CD14-positive monocyte (primary cell): Measurements from ENCODE around the gene KRTAP1-3. TPM values are rescaled to one million over a fixed set of nuclear protein-coding genes. Genes with fewer than 3 reads are reported as not detected.
"Not testable (repeated sequence)": the region's sequence is repeated elsewhere in the genome, so short reads cannot be mapped to it uniquely, and the experiment has no call there.

Source experiments
- DNase-seq, 3 donors: peaks; one replicate each; pipeline ENCODE4 v3.0.0-alpha.2; 2011 to 2022
- H2AFZ ChIP-seq: 2 replicates; pipeline ENCODE4 v1.6.0; 2012; ENCODE audit warnings: mild to moderate bottlenecking, low read depth, low read length, inconsistent platforms; ENCODE audit not compliant: insufficient read depth, poor library complexity, severe bottlenecking
- H3K27ac ChIP-seq, 2 donors: 1 replicate in 1 of 2; 2 replicates in 1 of 2; pipeline ENCODE4 v1.5.1; 2012 to 2013; ENCODE audit warnings: low read length in 2 of 2, control low read depth in 1 of 2, inconsistent platforms in 1 of 2, low read depth in 1 of 2, mild to moderate bottlenecking in 1 of 2
- H3K27me3 ChIP-seq, 2 donors: one replicate each; pipeline versions ENCODE4 v1.6.0 to v1.6.1; 2011 to 2013; ENCODE audit warnings: low read length in 2 of 2; ENCODE audit not compliant: control insufficient read depth in 2 of 2, insufficient read depth in 2 of 2
- H3K36me3 ChIP-seq, 2 donors: replicated peaks in 1 of 2; 1 replicate in 1 of 2; 2 replicates in 1 of 2; pipeline versions ENCODE4 v1.5.1 to v1.6.1; 2012 to 2013; ENCODE audit warnings: low read length in 2 of 2, control low read depth in 1 of 2, inconsistent platforms in 1 of 2, mild to moderate bottlenecking in 1 of 2; ENCODE audit not compliant: insufficient read depth in 2 of 2, control insufficient read depth in 1 of 2
- H3K4me1 ChIP-seq, 2 donors: 1 replicate in 1 of 2; 2 replicates in 1 of 2; pipeline versions ENCODE4 v1.5.1 to v1.6.1; 2012 to 2013; ENCODE audit warnings: low read length in 2 of 2, control low read depth in 1 of 2, inconsistent platforms in 1 of 2, mild to moderate bottlenecking in 1 of 2, moderate library complexity in 1 of 2; ENCODE audit not compliant: insufficient read depth in 2 of 2, control insufficient read depth in 1 of 2
- H3K4me2 ChIP-seq: replicated peaks from 2 replicates; pipeline ENCODE3; 2012; ENCODE audit warnings: low read length, moderate library complexity, mild to moderate bottlenecking; ENCODE audit not compliant: poor library complexity, severe bottlenecking; ENCODE audit errors: extremely low read depth
- H3K4me3 ChIP-seq, 3 experiments: fragments of 200-600 bp in 1 of 3; sonication (generic) in 1 of 3; replicated peaks in 1 of 3; 1 replicate in 2 of 3; 2 replicates in 1 of 3; pipeline ENCODE4 v1.5.1; 2011 to 2013; ENCODE audit warnings: low read length in 3 of 3, mild to moderate bottlenecking in 3 of 3, control low read depth in 2 of 3, low read depth in 2 of 3, inconsistent platforms in 1 of 3, moderate library complexity in 1 of 3
- H3K79me2 ChIP-seq: 2 replicates; pipeline ENCODE4 v1.6.0; 2012; ENCODE audit warnings: mild to moderate bottlenecking, control low read depth, inconsistent platforms, low read length, moderate library complexity; ENCODE audit not compliant: insufficient read depth
- H3K9ac ChIP-seq: 2 replicates; pipeline ENCODE4 v1.6.0; 2017; ENCODE audit warnings: low read length, mild to moderate bottlenecking; ENCODE audit not compliant: insufficient read depth, poor library complexity, severe bottlenecking
- H3K9me3 ChIP-seq, 2 donors: replicated peaks in 1 of 2; 1 replicate in 1 of 2; 2 replicates in 1 of 2; pipeline versions ENCODE4 v1.5.1 to v1.6.1; 2012 to 2013; ENCODE audit warnings: low read length in 2 of 2, control low read depth in 1 of 2; ENCODE audit not compliant: control insufficient read depth in 1 of 2, insufficient read depth in 1 of 2
- H4K20me1 ChIP-seq: 2 replicates; pipeline ENCODE4 v1.6.0; 2012; ENCODE audit warnings: mild to moderate bottlenecking, low read length, control low read depth, moderate library complexity; ENCODE audit not compliant: insufficient read depth
- H3K27ac Mint-ChIP-seq, 7 donors: one replicate each; pipeline ENCODE4 v1.8.0; 2020; ENCODE audit warnings: mild to moderate bottlenecking in 7 of 7, mixed read lengths in 7 of 7, moderate library complexity in 6 of 7, inconsistent platforms in 2 of 7
- H3K27me3 Mint-ChIP-seq, 3 donors: one replicate each; pipeline ENCODE4 v1.8.0; 2021 to 2022; ENCODE audit warnings: low read depth in 3 of 3, mild to moderate bottlenecking in 3 of 3, mixed read lengths in 3 of 3, moderate library complexity in 3 of 3, inconsistent platforms in 1 of 3
- H3K36me3 Mint-ChIP-seq, 2 donors: one replicate each; pipeline ENCODE4 v1.8.0; 2020; ENCODE audit warnings: mixed read lengths in 2 of 2, inconsistent platforms in 1 of 2, mild to moderate bottlenecking in 1 of 2
- H3K4me1 Mint-ChIP-seq: one replicate; pipeline ENCODE4 v1.8.0; 2020; ENCODE audit warnings: mild to moderate bottlenecking, mixed read lengths
- H3K4me3 Mint-ChIP-seq, 2 donors: one replicate each; pipeline ENCODE4 v1.8.0; 2020; ENCODE audit warnings: mild to moderate bottlenecking in 2 of 2, mixed read lengths in 2 of 2, moderate library complexity in 1 of 2
- H3K9me3 Mint-ChIP-seq, 7 donors: one replicate each; pipeline ENCODE4 v1.8.0; 2020 to 2022; ENCODE audit warnings: mixed read lengths in 7 of 7, mild to moderate bottlenecking in 6 of 7, moderate library complexity in 6 of 7, inconsistent platforms in 2 of 7
- WGBS: methylation state at CpG from one replicate; pipeline ENCODE4 v1.1.5; 2013; ENCODE audit warnings: missing lambda C conversion rate; ENCODE audit not compliant: insufficient coverage; 5-methylcytosine and 5-hydroxymethylcytosine counted together
- intact Hi-C, 2 donors: fragments of 100-400 bp; cut with micrococcal nuclease; formaldehyde crosslinking; loops; one replicate each; pipeline versions ENCODE4 v1.15.0 to v1.15.1; 2023
- polyA plus RNA-seq, 3 donors: library from polyadenylated mRNA; depleted of rRNA in 1 of 3; unstranded in 2 of 3; stranded (reverse) in 1 of 3; fragments of 300-500 nt in 2 of 3; fragments of >200 nt in 1 of 3; fragmentation: Illumina TruSeq in 2 of 3; gene quantifications; 1 replicate in 2 of 3; 2 replicates in 1 of 3; pipeline ENCODE4 v1.2.3, GENCODE V29; 2012 to 2021
- TF ChIP-seq, protein P1 (sequence below): fragments of 200-600 bp; IDR thresholded peaks from one replicate; pipeline ENCODE4 v1.8.0; 2022; ENCODE audit warnings: antibody characterized with exemption, mild to moderate bottlenecking

The KRTAP1-3 gene
- polyA plus RNA-seq, 3 donors, result not detected

- Mint-ChIP-seq H3K9me3 (peaks cover 0 to 4% (median 0%) of the 10 kb centered on the region in 7 donors), H3K36me3 (no peaks in the 10 kb centered on the region), H3K4me1 (no peaks in the 10 kb centered on the region), H3K27ac (no peak overlapping the region), H3K4me3 (no peak overlapping the region), H3K27me3 (peaks cover 5 to 13% (median 8%) of the 10 kb centered on the region in 3 donors)
- Histone ChIP-seq H3K4me3 (no peak overlapping the region), H2AFZ (no peak overlapping the region), H3K27ac (no peak overlapping the region), H3K36me3 (no peaks in the 10 kb centered on the region), H3K4me1 (no peaks in the 10 kb centered on the region), H4K20me1 (no peaks in the 10 kb centered on the region), H3K4me2 (no peak overlapping the region), H3K9me3 (no peaks in the 10 kb centered on the region), H3K79me2 (no peaks in the 10 kb centered on the region), H3K27me3 (peaks cover 0 to under 1% of the 10 kb centered on the region in 2 donors), H3K9ac (no peak overlapping the region)
- intact Hi-C loops, result no loop called here
- TF ChIP-seq, protein P1, sequence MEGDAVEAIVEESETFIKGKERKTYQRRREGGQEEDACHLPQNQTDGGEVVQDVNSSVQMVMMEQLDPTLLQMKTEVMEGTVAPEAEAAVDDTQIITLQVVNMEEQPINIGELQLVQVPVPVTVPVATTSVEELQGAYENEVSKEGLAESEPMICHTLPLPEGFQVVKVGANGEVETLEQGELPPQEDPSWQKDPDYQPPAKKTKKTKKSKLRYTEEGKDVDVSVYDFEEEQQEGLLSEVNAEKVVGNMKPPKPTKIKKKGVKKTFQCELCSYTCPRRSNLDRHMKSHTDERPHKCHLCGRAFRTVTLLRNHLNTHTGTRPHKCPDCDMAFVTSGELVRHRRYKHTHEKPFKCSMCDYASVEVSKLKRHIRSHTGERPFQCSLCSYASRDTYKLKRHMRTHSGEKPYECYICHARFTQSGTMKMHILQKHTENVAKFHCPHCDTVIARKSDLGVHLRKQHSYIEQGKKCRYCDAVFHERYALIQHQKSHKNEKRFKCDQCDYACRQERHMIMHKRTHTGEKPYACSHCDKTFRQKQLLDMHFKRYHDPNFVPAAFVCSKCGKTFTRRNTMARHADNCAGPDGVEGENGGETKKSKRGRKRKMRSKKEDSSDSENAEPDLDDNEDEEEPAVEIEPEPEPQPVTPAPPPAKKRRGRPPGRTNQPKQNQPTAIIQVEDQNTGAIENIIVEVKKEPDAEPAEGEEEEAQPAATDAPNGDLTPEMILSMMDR, result no peak
- peak in 1 of 3 donors; percentile 19 for DNase-seq
- 87% methylated on average over 3 of the region's 5 CpGs for WGBS
These were observed 31.9 kb downstream of the KRTAP1-3 start for GRCh38 chr17:41002814-41003213.

- Histone ChIP-seq H3K9ac (no peak overlapping the region), H3K4me3 (no peak overlapping the region), H3K4me2 (no peak overlapping the region), H3K36me3 (no peaks in the 10 kb centered on the region), H3K4me1 (no peaks in the 10 kb centered on the region), H3K9me3 (no peaks in the 10 kb centered on the region), H4K20me1 (no peaks in the 10 kb centered on the region), H3K27ac (no peak overlapping the region), H3K27me3 (peaks cover 0 to 3% of the 10 kb centered on the region in 2 donors), H2AFZ (no peak overlapping the region), H3K79me2 (no peaks in the 10 kb centered on the region)
- Mint-ChIP-seq H3K9me3 (peaks cover 0 to 4% (median 0%) of the 10 kb centered on the region in 7 donors), H3K4me3 (no peak overlapping the region), H3K4me1 (no peaks in the 10 kb centered on the region), H3K27ac (no peak overlapping the region), H3K36me3 (no peaks in the 10 kb centered on the region), H3K27me3 (peaks cover 8 to 18% (median 14%) of the 10 kb centered on the region in 3 donors)
- no peak for DNase-seq
- no CpG with 5 or more reads among the region's 4 CpGs for WGBS
- TF ChIP-seq, protein P1, result no peak
- intact Hi-C loops, result no loop called here
These were observed 32.9 kb downstream of the KRTAP1-3 start for GRCh38 chr17:41001795-41002194.

DNA sequence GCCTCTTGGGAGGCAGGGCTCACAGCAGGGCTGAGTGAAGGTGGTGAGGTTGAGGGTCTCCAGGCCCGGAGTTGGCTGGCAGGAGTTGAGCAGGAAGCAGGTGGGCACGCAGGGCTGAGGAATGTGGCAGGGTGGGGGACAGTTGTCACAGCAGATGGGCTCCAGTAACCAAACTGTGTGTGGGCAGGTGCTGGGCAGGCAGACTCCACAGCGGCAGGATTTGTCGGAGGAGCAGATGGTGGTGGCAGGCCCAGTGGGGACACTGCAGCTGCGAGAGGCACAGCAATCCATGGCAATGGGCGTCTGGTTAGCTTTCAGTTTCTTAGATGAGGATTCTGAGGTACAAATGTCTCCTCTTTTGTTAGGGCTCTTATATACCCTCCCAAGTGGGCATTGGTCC is 35.1 kb downstream of the KRTAP1-3 start, which contains the start of gene KRTAP3-2:
KRTAP3-2 (minus strand) TSS at position 344 of the 400 bp plus-strand sequence; CDS start at position 291, 53 bp downstream.
- H3K27me3 ChIP-seq, H3K4me3 Mint-ChIP-seq, H3K4me3 ChIP-seq, H3K79me2 ChIP-seq, H3K9me3 ChIP-seq, H3K36me3 Mint-ChIP-seq, DNase-seq, H3K4me2 ChIP-seq, H2AFZ ChIP-seq, H3K4me1 ChIP-seq, H3K27ac Mint-ChIP-seq, H3K27ac ChIP-seq, H3K4me1 Mint-ChIP-seq, H3K9ac ChIP-seq, H4K20me1 ChIP-seq, intact Hi-C loops, H3K36me3 ChIP-seq, H3K9me3 Mint-ChIP-seq: not testable (repeated sequence)
- 79% methylated on average over 5 of the region's 6 CpGs for WGBS
- H3K27me3 Mint-ChIP-seq, result peaks cover 12 to 18% (median 16%) of the 10 kb centered on the region in 3 donors
